GM20431 (cell line): ENCODE measurements around the gene CORO7.

ENCODE experiments used
- in situ Hi-C: fragments of 300-500 bp; cut with MseI, MboI; formaldehyde crosslinking; loops from one replicate; pipeline ENCODE4 v1.15.0; 2020; ENCODE audit warnings: low sequenced_read_pairs; ENCODE audit not compliant: unreplicated experiment

The CORO7 gene

GRCh38 chr16:4316108-4316863 lies 100.1 kb downstream of the CORO7 start:
- in situ Hi-C loops: no loop called here

- in situ Hi-C loops: no loop called here
These were observed 100.9 kb downstream of the CORO7 start, which contains the start of gene GLIS2 for GRCh38 chr16:4315186-4316107. Gene GLIS2, plus strand, starts transcription at chr16:4316067. Its CDS starts 16,214 bp downstream, at chr16:4332281.

- in situ Hi-C loops: no loop called here
These were observed 101.7 kb downstream of the CORO7 start for GRCh38 chr16:4314532-4315185.

- in situ Hi-C loops: no loop called here
These were observed 102.5 kb downstream of the CORO7 start for GRCh38 chr16:4313563-4314531.

GRCh38 chr16:4309833-4310266 lies 106.5 kb downstream of the CORO7 start:
- in situ Hi-C loops: no loop called here

GRCh38 chr16:4309102-4309832 lies 107.1 kb downstream of the CORO7 start:
- in situ Hi-C loops: no loop called here

GRCh38 chr16:4307215-4308037 lies 109.0 kb downstream of the CORO7 start:
- in situ Hi-C loops: no loop called here

GRCh38 chr16:4306470-4307214 lies 109.8 kb downstream of the CORO7 start:
- in situ Hi-C loops: no loop called here
